Measurements from ENCODE around the gene FOXN3. TPM values are rescaled to one million over a fixed set of nuclear protein-coding genes. Genes with fewer than 3 reads are reported as not detected.
A peak's percentile ranks its signal among the peaks of the same experiment; 100 is the strongest.

FOXN3 gene
- polyA plus RNA-seq, 3 donors, result 38.7 to 57.4 (median 42.0) TPM

GRCh38 chr14:89324501-89325298, 92.3 kb downstream of the FOXN3 start:
- no peak overlapping the region for H3K4me3 ChIP-seq (replicated peaks in 1 of 3; ENCODE audit: low read depth in 2 of 3, low read length in 3 of 3)
- WGBS (ENCODE audit: insufficient coverage), result 96% methylated on average over 5 of the region's 9 CpGs
- H3K4me3 Mint-ChIP-seq, result no peak overlapping the region
- no peak overlapping the region for H3K9ac ChIP-seq (ENCODE audit: insufficient read depth, low read length, poor library complexity, severe bottlenecking)
- H4K20me1 ChIP-seq (ENCODE audit: insufficient read depth, low read length), result peaks cover 96% of the 10 kb centered on the region
- DNase-seq, result no peak
- H3K27ac Mint-ChIP-seq, result peak overlapping the region in 3 of 7 donors; percentile 10 to 60 (median 47)
- H3K4me1 Mint-ChIP-seq, result peaks cover 6% of the 10 kb centered on the region
- peaks cover 0 to 5% (median 1%) of the 10 kb centered on the region in 7 donors for H3K9me3 Mint-ChIP-seq
- no peaks in the 10 kb centered on the region for H3K9me3 ChIP-seq (replicated peaks in 1 of 2; ENCODE audit: control insufficient read depth in 1 of 2, insufficient read depth in 1 of 2, low read length in 2 of 2)
- H3K4me1 ChIP-seq (ENCODE audit: control insufficient read depth in 1 of 2, insufficient read depth in 2 of 2, low read length in 2 of 2), result no peaks in the 10 kb centered on the region
- peaks cover 28 to 43% of the 10 kb centered on the region in 2 donors for H3K36me3 Mint-ChIP-seq
- H2AFZ ChIP-seq (ENCODE audit: insufficient read depth, low read depth, low read length, poor library complexity, severe bottlenecking), result no peak overlapping the region
- H3K27me3 ChIP-seq (ENCODE audit: control insufficient read depth in 2 of 2, insufficient read depth in 2 of 2, low read length in 2 of 2), result no peaks in the 10 kb centered on the region
- H3K36me3 ChIP-seq (replicated peaks in 1 of 2; ENCODE audit: control insufficient read depth in 1 of 2, insufficient read depth in 2 of 2, low read length in 2 of 2), result peaks cover 7 to 72% of the 10 kb centered on the region in 2 donors
- no peak overlapping the region for H3K4me2 ChIP-seq (replicated peaks; ENCODE audit: extremely low read depth, low read length, poor library complexity, severe bottlenecking)
- H3K27me3 Mint-ChIP-seq (ENCODE audit: low read depth in 3 of 3), result peaks cover 0 to 2% (median 0%) of the 10 kb centered on the region in 3 donors
- H3K27ac ChIP-seq (ENCODE audit: low read depth in 1 of 2, low read length in 2 of 2), result peak overlapping the region in 1 of 2 donors; percentile 2
- peaks cover 92% of the 10 kb centered on the region for H3K79me2 ChIP-seq (ENCODE audit: insufficient read depth, low read length)
- intact Hi-C loops (cut with micrococcal nuclease), result no loop called here
- TF ChIP-seq CTCF (IDR thresholded peaks at IDR 0.05), result no peak

- intact Hi-C loops (cut with micrococcal nuclease), result no loop called here
- Histone ChIP-seq H3K36me3 (replicated peaks in 1 of 2; ENCODE audit: control insufficient read depth in 1 of 2, insufficient read depth in 2 of 2, low read length in 2 of 2) (peaks cover 5 to 69% of the 10 kb centered on the region in 2 donors), H3K27ac (ENCODE audit: low read depth in 1 of 2, low read length in 2 of 2) (no peak overlapping the region), H2AFZ (ENCODE audit: insufficient read depth, low read depth, low read length, poor library complexity, severe bottlenecking) (no peak overlapping the region), H4K20me1 (ENCODE audit: insufficient read depth, low read length) (peaks cover 96% of the 10 kb centered on the region), H3K9ac (ENCODE audit: insufficient read depth, low read length, poor library complexity, severe bottlenecking) (no peak overlapping the region), H3K9me3 (replicated peaks in 1 of 2; ENCODE audit: control insufficient read depth in 1 of 2, insufficient read depth in 1 of 2, low read length in 2 of 2) (no peaks in the 10 kb centered on the region), H3K27me3 (ENCODE audit: control insufficient read depth in 2 of 2, insufficient read depth in 2 of 2, low read length in 2 of 2) (no peaks in the 10 kb centered on the region), H3K4me2 (replicated peaks; ENCODE audit: extremely low read depth, low read length, poor library complexity, severe bottlenecking) (no peak overlapping the region), H3K4me1 (ENCODE audit: control insufficient read depth in 1 of 2, insufficient read depth in 2 of 2, low read length in 2 of 2) (no peaks in the 10 kb centered on the region), H3K79me2 (ENCODE audit: insufficient read depth, low read length) (peaks cover 84% of the 10 kb centered on the region), H3K4me3 (replicated peaks in 1 of 3; ENCODE audit: low read depth in 2 of 3, low read length in 3 of 3) (no peak overlapping the region)
- H3K36me3 Mint-ChIP-seq, result peaks cover 36 to 53% of the 10 kb centered on the region in 2 donors
- no peak overlapping the region for H3K4me3 Mint-ChIP-seq
- DNase-seq, result no peak
- peaks cover 0 to 2% (median 0%) of the 10 kb centered on the region in 3 donors for H3K27me3 Mint-ChIP-seq (ENCODE audit: low read depth in 3 of 3)
- peak overlapping the region in 1 of 7 donors; percentile 22 for H3K27ac Mint-ChIP-seq
- H3K4me1 Mint-ChIP-seq, result peaks cover 11% of the 10 kb centered on the region
- TF ChIP-seq CTCF (IDR thresholded peaks at IDR 0.05), result no peak
- peaks cover 0 to 8% (median 3%) of the 10 kb centered on the region in 7 donors for H3K9me3 Mint-ChIP-seq
- 90% methylated on average over 2 of the region's 6 CpGs for WGBS (ENCODE audit: insufficient coverage)
Observed at GRCh38 chr14:89320381-89321000, 96.5 kb downstream of the FOXN3 start.

Measured in CD14-positive monocyte (primary cell).